Stimulated activated CD4-positive, alpha-beta T cell treated with anti-CD3 and anti-CD28 coated beads, TNF-alpha, amount 100 ng/mL, for 24 hours (primary cell): Measurements from ENCODE around the gene IRF5.

Source experiments
- DNase-seq, 3 experiments: peaks; one replicate each; pipeline ENCODE4 v3.0.0-alpha.2; 2020; ENCODE audit warnings: low read depth in 3 of 3

Gene IRF5

DNA sequence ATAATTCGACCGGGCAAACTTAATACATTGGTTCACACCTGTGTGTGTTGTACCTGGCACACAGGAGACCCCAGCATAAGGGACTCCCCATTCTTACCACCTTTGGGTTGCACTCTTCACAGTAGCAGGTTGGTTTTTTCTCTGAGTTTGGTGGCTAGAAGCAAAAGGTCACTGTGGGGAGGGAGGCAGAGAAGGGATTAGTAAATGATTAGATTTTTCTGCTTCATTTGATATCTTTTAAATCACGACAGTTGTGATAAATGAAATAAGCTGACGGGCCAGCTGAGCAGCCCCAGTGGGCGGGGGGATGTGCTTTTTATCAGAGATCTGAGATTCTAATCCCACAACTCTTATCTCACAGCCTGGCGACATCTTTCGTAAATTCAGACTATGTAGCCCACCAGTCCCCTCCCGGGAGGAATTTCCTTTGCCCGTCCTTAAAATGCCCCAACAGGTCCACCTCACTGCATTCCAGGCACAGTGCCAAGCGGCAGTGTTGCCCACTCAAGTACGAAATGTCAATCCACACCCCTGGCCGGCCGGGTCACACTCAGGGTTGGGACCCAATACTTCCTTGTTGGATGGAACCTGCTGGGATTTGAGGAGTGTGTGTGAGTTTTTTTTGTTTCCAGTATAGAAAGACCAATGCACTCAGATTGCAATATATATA lies 16.7 kb upstream of the IRF5 start:
- DNase-seq, result no peak

- DNase-seq, result no peak
These were observed 15.8 kb upstream of the IRF5 start for GRCh38 chr7:128921866-128922440.

DNA sequence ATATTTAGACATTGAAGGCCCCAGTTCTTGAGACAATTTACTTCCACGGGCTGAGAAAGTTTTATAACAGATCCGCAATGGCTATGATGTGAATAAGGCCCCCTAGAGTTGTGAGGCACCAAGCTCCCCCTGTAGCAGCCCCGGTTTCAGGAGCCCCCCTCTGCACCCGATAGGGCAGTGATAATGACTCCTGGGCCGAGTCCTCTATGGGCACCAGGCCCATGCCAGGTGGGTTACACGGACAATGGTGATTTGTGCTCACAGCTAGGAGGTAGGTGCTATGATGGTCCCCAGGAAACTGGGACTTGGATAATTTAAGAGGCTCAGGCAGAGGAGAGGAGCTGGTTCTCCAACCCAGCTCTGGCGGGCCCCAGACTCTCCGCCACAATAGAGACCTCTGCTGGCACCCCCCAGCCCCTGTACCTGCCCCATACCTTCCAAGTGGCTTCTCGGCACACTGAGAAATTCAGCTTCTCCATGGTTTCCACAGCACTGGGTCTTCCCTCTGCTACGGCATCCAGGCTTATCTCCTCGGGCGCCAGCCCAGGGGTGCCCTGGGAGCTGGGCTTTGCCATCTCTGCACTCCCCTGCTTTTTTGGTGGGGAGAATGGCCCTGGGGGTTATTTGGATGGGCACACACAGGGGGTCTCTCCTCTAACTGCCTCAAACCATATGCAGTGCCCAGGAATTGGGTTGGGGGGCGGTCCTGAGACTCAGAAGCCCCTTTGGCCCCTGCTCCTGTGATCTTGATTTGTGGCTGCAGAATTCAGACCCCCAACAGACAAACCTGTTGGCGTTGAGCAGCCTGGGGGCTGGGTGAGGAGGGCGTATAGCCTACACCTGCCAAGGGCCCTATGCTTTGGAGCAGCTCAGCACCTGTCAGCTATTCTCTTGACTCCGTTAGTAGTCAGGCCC lies 15.0 kb upstream of the IRF5 start:
- no peak for DNase-seq

GRCh38 chr7:128923411-128923800 lies 14.3 kb upstream of the IRF5 start:
- DNase-seq, result no peak

GRCh38 chr7:128924707-128925588 lies 12.8 kb upstream of the IRF5 start:
- DNase-seq, result no peak

DNA sequence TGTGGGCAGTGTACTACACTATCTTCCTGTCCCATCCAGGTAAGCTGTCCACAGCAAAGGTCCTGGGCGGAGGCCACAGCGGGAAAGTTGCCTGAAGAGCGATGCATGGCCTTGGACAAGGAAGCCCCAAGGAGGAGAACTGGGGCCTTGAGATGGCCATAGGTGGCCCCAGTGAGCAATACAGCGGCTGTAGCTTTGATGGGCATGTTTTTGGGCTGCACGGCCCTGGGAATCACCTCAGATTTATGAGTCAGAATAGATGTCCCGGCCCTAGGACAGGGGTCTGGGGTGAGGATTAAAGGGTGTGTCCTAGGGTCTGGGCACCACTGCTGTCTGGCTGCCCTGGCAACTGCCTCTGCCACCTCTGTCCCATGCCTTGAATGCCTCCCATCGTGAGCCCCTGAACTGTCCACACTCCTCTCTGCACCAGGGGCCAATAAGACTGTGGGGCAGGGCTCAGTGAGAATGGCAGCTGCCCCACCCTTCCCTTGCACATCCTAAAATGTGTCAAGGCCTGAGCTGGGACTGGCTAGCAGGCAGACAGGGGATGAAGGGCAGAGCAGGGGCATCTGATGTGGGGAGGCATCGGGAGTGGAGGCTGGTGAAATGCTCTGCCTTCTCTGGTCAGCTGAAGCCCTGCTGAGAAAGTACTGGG lies 9.4 kb upstream of the IRF5 start:
- DNase-seq, result no peak

DNA sequence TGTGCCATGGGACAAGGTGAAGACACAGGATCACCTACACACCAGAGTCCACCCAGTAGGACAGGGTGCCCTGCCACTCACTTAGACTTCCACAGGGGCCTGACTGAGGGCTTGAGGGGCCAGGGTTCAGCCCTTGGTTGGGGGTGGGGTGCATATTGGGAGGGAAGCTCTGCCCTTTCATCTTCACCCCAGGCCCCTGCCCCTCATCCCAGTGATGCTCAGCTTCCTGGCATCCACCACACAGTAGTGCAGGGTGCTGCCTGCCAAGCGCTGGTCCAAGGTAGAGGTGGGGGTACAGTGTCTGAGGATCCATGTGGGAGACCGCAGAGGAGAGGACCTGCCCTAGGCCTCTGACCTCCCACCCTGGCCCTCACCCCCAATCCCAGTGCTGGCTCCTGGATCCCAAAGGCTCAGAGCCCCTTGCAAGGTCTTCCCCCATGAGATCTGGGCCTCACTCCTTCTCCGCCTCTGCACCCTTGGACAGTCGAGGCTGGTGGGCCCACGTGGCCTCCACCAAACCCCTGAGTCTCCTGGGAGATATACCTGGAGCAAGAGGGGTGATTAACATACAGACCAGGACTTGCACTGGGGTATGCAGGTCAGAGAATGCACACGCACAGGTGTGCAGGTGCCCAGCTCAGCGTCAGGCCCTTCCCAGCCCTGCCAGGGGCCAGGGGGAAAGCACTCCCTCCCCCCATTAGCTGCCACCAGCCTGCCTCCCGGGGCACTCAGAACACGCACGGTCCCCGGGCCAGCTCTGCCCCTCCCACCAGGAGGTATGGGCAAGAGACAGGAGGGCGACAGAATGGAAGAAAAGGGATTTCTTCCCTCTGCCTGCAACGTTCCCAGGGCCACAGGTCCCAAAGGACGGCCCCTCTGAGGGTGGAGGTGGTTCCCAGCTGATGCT lies 8.6 kb upstream of the IRF5 start:
- DNase-seq, result no peak

DNA sequence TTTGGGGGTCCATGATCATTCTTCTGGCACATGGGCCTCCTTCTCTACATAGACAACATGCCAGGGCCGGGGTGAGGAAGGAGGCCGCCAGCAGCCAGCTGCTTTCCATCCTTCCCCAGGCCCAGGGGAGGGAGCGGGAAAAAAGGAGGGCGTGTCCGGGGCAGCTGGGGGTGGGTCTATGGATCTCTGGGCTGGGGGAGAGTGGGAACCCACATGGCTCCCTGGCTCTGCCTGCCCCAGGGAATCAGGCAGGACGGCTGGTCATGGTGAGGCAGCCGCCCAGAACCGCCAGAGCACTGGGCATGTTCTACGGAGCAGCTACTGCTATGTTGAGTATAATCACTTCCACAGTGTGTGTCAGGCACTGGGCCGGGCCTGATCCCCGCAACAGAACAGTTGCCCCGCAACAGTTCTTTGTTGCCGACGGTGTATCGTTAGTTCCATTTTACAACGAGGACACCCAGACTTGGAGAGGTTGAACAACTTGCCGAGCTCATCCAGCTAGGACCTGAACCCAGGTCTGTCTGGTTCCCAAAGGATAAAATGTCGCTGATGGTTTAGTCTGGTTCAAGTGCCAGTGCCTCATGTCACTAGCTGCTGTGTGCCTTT lies 6.4 kb upstream of the IRF5 start:
- DNase-seq, result no peak

DNA sequence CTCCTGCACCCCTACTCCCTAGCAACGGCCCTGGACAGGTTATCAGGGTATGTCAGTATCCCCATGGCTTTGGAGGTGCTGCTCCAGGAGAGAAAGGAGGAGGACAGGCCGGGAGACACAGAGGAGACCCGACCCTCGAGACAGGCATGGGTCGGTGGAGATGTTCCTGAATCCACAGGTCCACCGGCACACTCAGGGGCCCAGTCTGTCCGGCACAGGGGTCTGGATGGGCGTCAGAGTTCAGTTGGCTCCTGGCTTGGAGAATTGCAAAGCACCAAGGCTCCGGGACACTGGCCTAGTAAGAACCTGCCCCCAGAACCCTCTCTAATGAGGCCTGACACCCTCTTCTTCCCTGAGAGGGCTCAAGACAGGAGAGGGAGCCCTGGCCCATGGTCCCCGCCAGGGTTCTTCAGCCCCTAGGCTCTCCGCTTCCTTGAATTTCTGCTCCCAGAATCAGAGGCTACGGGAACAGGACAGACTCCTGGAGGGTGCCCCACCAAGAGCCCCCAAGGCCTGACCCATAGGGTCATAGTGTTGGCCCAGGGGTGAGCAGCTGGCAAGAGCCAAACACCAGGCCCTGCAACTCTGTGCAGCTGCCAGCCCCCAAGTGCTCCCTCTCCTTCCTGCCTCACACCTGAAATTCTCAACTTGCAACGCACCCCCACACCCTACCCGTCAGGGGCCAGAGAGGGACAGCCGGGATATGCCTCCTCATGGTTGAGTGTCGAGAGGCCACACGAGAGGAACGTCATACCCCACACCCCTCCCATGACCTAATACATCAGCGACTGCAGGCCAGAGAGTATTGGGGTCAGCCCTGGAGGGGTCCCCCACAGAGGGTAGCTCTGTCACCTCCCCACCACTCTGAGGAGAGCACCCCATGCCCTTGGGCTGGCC lies 5.5 kb upstream of the IRF5 start:
- no peak for DNase-seq

GRCh38 chr7:128932862-128933179 lies 4.9 kb upstream of the IRF5 start:
- DNase-seq, result no peak

DNA sequence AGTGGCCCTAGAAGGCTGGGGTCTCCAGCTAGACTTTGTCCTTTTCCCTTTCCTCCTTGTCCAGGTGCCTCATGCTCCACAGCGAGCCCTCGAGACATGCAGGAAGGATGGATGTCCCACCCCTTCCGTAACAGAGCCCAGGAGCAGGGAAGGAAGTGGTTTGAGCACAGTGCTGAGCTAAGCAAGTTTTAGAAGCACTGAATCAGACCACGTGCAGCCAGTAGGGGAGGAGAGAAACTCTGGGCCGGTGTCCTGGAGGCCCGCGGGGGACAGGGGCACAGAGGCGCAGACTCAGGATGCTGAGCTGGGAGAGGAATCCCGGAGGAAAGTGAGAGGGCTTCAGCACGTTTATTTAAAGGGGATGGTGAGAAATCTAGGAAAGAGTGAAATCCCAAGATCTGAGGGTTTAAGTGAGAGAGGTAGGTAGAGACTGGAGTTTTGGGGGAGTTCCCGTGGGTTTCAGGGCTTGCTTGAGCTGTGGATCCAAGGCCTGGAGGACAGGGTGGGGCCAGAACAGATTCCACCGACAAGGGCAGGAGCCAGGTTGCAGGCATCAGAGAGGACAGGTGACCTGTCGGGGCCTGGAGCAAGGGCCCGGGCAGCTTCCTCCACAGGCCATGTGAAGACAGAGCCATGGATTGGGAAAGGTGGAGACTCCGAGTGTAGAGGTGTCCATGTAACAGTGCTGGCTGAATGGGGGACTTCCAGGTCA lies 4.4 kb upstream of the IRF5 start:
- DNase-seq, result peak in 1 of 3 experiments; percentile 37

- DNase-seq, result no peak
These were observed 3.1 kb upstream of the IRF5 start for GRCh38 chr7:128934361-128935341.

DNA sequence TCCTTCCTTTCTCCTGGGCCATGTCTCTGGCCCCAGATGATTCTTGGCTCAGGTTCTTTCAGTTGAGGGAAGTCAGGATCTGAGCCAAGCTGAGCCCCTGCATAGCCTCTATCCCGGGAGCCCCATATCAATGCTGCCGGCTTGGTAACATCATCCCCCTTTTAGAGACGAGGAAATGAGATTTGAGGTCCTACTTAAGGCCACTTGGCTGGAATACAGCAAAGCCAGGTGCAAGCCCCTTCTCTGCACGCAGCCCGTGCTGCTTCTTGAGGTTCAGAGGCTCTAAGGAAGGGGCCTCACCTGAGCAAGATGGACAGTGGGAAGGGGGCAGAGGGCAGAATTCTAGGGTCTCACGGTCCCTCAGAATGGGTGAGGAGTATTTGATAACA lies 2.4 kb upstream of the IRF5 start:
- no peak for DNase-seq

GRCh38 chr7:128936798-128937197 lies 929 bp upstream of the IRF5 start:
- no peak for DNase-seq

GRCh38 chr7:128937271-128937646 lies 468 bp upstream of the IRF5 start:
- DNase-seq, result no peak

GRCh38 chr7:128938544-128939074 lies 882 bp downstream of the IRF5 start:
- DNase-seq, result no peak
